Jurkat, Clone E6-1 (cell line): Measurements from ENCODE around the gene CLCA4. TPM values are rescaled to one million over a fixed set of nuclear protein-coding genes. Genes with fewer than 3 reads are reported as not detected.

Experiments used
- DNase-seq: peaks from one replicate; pipeline ENCODE4 v3.0.0-alpha.2; 2011; ENCODE audit warnings: low read depth, low spot score
- H3K4me3 ChIP-seq: 2 replicates; pipeline ENCODE4 v1.5.1; 2011; ENCODE audit warnings: mild to moderate bottlenecking, low read length, control low read depth, moderate library complexity
- polyA plus RNA-seq: library from polyadenylated mRNA; unstranded; fragments of >200 nt; gene quantifications from one replicate; pipeline ENCODE4 v1.2.1, GENCODE V29; 2012; ENCODE audit warnings: missing spikeins; ENCODE audit not compliant: insufficient read length, insufficient read depth

Gene CLCA4, protein sequence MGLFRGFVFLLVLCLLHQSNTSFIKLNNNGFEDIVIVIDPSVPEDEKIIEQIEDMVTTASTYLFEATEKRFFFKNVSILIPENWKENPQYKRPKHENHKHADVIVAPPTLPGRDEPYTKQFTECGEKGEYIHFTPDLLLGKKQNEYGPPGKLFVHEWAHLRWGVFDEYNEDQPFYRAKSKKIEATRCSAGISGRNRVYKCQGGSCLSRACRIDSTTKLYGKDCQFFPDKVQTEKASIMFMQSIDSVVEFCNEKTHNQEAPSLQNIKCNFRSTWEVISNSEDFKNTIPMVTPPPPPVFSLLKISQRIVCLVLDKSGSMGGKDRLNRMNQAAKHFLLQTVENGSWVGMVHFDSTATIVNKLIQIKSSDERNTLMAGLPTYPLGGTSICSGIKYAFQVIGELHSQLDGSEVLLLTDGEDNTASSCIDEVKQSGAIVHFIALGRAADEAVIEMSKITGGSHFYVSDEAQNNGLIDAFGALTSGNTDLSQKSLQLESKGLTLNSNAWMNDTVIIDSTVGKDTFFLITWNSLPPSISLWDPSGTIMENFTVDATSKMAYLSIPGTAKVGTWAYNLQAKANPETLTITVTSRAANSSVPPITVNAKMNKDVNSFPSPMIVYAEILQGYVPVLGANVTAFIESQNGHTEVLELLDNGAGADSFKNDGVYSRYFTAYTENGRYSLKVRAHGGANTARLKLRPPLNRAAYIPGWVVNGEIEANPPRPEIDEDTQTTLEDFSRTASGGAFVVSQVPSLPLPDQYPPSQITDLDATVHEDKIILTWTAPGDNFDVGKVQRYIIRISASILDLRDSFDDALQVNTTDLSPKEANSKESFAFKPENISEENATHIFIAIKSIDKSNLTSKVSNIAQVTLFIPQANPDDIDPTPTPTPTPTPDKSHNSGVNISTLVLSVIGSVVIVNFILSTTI
- not detected for polyA plus RNA-seq

DNA sequence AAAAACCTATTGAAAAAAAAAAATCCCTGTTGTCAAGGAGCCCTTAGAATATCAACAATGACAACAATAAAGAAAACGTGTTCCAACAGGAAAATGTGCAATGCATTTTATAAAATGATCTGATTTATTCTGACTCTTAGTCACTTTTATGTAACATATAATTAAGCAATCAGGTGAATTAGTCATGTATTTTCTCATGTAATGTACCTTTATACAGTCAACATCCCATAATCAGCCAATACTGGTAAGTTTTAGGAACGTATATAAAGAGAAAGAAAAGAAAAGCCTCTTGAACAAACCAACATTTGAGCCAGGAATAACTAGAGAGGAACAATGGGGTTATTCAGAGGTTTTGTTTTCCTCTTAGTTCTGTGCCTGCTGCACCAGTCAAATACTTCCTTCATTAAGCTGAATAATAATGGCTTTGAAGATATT is at the start of gene CLCA4:
CLCA4 (plus strand) TSS at position 292 of the 435 bp plus-strand sequence; CDS start at position 334, 42 bp downstream.
- no peak for DNase-seq
- H3K4me3 ChIP-seq: no peak within 1 kb of the TSS

DNA sequence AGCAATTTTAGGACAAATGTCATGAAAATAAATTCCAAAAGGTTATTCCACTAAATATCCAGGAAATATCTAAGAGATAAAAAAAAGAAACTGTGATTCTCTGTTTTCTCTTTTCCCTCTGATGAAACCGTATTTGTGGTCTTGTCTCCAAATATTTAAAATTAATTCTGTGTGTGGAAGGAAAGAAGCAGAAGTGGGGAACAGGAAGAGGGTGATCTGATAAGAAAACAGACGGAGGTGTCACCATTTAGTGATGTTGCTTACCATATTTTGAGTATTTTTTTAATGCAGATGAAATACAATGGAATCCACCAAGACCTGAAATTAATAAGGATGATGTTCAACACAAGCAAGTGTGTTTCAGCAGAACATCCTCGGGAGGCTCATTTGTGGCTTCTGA is 48.6 kb upstream of the CLCA4 start:
- H3K4me3 ChIP-seq: no peak overlapping the region
- no peak for DNase-seq

DNA sequence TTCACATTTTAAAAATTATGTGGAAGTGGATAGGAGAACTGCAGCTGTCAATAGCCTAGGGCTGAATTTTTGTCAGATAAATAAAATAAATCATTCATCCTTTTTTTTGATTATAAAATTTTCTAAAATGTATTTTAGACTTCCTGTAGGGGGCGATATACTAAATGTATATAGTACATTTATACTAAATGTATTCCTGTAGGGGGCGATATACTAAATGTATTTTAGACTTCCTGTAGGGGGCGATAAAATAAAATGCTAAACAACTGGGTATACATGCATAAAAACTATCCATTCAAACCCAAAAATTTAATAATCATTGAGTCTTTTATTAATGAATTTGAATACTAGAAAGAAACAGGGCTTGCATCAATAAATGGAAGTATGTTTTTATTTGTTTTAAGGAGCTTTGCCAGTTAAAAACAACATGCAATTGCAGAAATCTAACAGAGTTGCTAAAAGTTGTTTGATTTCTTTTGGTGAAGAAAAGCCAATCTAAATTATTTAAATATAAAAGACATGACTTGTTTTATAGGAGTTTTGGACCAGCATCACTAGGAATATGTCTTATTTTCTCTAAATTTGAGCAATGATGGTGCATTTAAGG is 46.8 kb upstream of the CLCA4 start:
- no peak overlapping the region for H3K4me3 ChIP-seq
- peak; percentile 39 for DNase-seq

DNA sequence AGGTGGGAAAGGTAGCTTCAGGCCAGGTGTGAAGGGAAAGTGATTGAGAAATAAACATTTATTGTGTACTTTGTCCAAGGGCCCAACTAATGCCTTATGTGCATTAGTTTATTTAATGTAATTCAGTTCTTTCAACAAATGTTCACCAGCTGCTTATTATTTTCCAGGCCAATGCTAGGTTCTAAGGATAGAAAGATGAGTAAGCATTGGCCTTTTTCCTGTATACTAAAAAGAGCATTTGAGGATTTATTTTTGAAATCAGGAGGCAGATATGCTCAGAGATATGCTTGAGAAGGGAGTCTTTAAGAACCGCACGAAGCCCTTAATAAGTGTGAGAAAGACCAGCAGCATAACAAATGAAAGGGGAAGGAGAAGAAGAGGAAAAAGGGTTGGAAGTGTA is 46.2 kb upstream of the CLCA4 start:
- no peak for DNase-seq
- no peak overlapping the region for H3K4me3 ChIP-seq

DNA sequence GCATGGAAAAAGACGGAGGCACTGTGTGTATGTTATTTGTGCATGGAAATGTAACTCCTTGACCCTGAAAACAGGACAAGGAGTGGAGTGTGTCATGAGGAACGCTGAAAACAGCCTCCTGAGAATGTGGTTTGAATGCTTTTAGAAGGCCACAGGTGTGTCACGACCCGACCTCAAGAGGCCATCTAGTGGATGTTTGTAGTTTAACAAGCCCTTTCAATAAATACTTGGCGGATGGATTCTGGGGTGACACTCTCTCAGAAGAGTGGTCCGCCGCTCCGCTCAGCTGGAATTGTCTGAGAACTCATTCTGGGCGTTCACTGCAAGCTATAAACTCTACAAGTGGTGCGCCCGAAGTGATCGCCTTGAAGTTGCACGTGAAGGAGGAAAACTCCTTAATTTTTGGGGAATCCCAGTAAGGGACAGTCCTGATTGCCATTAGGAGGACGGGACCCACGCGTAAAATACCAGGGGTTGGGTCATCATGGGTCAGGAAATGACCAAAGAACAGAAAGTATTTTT is 44.7 kb upstream of the CLCA4 start:
- DNase-seq: peak; percentile 70
- H3K4me3 ChIP-seq: peak overlapping the region; percentile 42

DNA sequence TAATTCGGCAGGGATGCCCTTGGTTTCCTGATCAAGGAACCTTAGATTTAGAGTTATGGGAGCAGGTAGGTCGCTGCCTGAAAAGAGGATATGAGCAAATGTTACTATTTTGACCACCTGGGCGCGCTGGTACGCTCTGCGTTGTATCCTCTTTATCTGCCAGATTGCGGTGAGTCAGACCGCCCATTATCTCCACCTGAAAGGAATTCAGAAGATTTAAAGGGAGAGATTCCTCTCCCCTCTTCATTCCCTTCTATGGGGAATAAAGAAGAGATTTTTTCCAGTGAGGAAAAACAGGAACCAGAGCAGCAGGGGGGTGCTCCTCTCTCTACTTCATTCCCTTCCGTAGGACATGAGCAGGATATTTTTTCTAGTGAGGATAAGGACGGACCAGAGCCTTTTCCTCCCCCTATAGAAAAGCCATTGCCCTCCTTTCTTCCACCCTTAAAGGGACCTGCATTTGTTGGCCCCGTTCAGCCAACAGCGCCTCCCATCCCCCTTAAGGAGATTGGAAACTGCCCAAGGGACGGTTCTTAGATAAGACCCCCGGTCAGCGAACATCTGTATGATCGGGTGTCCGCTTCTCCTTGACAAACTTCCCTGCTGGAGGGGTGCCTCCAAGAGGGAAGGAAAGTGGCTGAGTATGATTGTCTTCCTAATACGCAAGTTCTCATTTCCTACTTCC is 44.0 kb upstream of the CLCA4 start:
- H3K4me3 ChIP-seq: peak overlapping the region; percentile 42
- DNase-seq: no peak

DNA sequence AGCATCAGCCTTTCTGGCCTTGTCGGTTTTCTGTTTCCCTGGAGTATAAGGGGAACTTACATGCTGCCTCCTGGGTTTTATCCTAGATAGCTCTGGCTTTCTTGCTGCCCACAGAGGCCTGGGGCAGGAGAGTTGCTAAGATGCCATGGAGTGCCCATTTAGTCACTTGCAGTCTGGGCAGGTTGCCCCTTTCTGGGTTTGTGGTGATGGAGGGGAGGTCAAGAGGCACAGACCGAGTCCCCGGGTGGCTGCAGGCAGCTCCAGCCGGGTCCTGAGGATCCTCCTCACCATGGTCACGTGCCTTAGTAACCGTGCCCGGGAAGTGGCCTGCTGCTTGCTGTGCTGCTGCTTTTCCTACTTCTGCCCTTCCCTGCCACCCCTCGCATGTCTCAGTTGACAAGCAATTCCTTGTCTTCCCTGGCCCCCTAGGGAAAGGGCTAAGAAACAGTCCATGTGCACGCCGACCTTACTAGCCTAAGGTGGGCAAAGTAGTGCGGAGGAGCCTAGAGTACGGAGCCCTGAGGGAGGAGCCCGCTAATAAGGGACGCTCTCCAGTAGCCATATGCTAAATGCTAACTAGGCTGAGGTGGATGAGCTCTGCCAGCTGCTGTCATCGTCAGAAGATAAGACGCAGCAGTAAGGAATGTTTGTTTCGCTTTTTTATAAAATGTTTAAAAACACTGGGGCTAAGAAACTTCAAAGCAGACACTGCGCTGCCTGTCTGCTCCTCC is 43.3 kb upstream of the CLCA4 start:
- no peak overlapping the region for H3K4me3 ChIP-seq
- DNase-seq: no peak

DNA sequence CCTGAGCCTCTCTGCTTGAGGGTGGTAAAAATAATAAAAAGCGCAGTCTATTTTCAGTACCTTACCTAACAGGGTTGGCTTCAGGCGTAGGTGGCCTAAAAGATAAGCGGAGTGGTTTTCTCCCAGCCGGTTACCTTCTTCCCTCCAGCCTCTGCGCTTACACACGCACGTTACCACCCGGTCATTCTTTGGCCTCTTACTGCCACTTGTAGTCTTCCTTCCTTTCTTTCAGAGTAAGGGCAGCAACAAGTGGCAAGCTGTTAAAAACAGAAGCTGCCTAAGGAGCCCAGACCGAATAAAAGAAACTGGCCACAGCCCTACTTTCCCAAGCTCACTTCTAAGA is 42.8 kb upstream of the CLCA4 start:
- no peak overlapping the region for H3K4me3 ChIP-seq
- DNase-seq: no peak

DNA sequence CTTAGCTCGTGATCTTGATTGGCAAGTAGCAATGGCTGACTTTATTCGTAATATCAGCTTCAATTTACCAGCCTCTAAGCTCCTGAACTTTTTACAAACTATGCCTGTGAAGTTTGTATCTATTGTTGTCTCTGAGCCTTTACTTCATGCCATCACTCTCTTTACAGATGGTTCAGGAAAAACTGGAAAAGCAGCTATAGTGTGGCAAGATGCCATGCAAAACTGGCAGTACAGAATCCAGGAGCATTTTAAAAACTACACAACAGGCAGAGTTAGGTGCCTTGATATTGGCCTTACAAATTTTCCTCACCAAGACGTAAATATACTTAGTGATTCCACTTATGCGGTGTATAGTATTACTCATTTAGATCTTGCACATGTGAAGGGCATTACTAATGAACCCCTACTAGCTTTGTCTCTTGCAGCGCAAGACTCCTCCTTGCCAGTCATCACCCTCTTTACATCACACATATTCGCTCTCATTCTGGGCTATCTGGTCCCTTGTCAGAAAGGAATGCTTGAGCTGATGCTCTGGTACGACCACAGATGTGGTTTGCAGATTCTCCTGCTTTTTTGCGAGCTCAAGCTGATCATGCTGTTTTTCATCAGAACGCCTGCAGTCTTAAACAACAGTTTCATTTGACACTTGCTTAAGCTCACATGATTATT is 41.8 kb upstream of the CLCA4 start:
- no peak overlapping the region for H3K4me3 ChIP-seq
- no peak for DNase-seq

DNA sequence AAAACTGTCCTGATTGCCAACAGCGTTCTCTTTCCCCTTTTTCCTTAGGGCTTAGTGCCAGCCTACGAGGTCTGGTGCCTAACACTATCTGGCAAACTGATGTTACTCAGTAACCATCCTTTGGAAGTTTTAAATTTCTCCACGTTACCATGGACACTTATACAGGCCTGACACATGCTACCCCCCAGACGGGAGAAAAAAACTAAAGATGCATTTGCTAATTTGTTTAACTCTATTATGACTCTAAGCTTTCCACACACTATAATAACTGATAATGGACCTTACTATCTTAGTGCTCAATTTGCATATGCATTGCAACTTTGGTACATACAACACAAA is 41.3 kb upstream of the CLCA4 start:
- no peak for DNase-seq
- no peak overlapping the region for H3K4me3 ChIP-seq

DNA sequence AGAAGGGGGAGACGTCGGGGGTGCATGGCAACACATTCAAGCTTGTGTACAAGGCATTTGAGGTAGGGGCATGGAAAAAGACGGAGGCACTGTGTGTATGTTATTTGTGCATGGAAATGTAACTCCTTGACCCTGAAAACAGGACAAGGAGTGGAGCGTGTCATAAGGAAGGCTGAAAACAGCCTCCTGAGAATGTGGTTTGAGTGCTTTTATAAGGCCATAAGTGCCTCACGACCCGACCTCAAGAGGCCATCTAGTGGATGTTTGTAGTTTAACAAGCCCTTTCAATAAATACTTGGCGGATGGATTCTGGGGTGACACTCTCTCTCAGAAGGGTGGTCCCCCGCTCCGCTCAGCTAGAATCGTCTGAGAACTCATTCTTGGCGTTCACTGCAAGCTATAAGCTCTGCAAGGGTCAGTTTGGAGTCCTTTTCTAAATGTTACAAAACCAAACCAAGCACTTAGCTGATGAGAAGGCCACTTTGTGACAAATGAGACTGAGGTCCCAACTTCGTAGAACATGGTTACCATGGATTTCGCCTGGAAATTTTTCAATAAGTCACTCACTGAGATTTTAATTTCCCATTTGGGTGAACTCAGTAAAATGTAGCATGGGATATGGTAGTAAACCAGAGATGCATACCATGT is 38.8 kb upstream of the CLCA4 start:
- peak; percentile 28 for DNase-seq
- H3K4me3 ChIP-seq: no peak overlapping the region

DNA sequence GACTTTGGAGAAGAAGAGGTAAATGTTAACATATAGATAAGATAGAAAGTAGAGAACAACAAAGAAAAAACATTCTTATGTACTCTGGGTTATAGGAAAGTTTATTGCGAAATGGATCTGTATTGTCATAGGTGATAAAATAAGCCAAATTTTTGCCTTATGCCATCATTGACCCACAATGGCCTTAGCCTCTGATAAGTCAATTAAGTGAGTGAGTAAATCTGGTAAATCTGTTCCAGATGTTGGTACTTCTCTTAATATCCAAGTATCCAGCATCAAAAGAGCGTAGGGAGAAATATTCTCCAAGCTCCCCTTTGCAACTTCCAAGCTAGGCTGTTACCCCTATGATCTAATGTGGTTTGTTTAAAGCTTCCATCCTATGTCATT is 38.3 kb upstream of the CLCA4 start:
- DNase-seq: no peak
- no peak overlapping the region for H3K4me3 ChIP-seq

DNA sequence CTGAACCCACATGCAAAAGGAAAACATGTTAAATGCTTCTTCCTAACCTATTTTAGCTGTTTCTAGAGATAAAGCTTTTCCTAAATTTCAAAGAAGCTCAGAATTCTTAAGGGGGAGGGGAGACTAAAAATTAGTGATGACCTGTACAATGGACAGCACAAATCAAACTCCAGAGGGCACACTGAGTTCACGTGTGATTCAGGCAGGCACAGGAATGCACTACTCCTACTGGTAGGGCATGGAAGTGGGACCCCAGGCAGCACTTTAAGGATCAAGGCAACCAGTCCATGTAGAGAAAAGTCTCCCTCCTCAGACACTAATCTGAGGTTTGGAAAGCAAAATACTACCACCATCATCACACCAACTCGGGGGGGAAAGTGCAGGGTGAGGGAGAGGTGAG is 31.3 kb upstream of the CLCA4 start:
- H3K4me3 ChIP-seq: no peak overlapping the region
- DNase-seq: no peak

DNA sequence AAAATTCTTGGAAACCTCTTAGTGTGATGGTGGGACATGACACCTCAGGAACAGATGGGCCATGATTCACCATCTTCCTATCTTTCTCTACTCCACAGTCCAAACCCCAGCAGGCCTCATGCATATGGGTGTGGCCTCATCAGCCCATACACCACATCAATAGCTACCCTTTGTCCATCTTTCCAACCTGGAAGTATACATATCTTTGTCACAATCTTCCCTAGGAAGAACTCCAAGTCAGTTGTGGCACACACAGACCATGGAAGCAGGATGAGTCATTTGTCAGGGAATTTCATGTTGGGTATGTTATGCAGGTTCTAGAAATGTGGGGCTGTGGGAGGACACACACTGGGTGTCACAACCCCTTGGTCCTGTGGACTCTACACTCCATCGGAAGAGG is 30.5 kb upstream of the CLCA4 start:
- no peak overlapping the region for H3K4me3 ChIP-seq
- no peak for DNase-seq

DNA sequence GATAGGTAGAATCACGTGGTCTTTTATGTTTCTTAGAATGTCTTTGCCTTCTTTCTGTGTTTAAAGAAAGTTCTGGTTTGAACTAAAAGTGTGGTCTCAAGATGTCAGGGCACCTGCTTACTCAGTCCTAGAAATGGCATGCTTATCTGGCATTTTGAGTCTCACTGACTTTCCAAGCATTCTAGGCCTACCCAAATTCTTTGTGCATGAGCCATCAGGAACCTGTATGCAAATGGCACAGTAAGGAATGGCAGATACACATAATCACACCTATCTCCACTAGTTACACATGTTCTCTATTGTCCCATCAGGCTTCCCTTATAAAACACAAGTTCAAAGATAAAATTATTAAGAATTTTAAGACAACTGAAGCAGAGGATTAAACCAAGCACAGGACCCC is 29.5 kb upstream of the CLCA4 start:
- no peak overlapping the region for H3K4me3 ChIP-seq
- DNase-seq: no peak

DNA sequence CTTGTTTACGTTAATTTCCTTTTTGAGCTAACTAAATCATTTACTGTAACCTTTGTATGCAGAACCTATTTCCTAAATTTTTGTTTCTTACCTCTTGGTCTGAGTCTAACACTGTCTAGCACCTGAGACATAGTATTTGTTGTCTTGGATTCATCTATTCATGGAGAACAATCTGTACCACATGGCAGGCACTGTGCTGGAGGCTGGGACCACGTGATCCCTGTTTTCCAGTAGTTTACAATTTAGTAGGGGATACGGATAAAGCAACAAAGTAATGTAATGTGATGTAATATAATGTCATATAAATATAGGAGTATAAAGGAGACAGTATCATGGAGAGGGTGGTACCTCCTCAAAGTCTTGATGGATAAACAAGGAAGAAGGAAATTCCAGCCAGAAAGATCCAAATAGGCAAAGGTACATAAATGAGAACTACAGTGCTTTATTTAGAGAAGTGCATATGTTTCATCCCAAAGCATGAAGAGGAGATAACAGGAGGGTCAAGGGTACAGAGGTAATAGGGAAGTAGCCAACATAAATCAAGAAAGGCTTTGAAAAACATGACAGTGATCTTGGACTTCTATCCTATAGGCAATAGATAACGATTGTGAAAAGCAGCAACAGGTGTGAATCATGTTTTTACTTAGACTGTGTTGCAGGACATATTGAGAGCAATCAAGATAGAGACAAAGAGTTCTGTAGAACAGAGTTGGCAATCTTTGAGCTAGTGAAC is 25.9 kb upstream of the CLCA4 start:
- DNase-seq: no peak
- no peak overlapping the region for H3K4me3 ChIP-seq

DNA sequence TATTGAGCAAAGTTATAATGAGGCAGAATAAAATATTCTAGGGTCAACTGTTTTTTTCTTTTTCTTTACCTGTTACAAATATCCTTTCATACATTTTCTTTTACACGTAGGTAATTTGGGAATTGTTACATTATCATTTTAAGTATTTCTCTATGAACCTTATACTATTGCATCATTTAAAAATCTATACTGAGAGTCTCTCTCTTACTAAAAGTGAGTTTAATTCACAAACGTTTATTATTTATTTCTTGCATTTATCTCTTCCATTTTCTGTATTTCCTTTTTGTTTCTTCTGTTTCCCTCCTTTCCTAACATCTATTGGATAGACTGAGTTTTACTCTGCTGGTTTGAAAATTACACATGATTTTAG is 25.4 kb upstream of the CLCA4 start:
- no peak for DNase-seq
- H3K4me3 ChIP-seq: no peak overlapping the region
